HG03354 (cell line): Measurements from ENCODE around the gene FNBP1.
"Not testable (repeated sequence)": the region's sequence is repeated elsewhere in the genome, so short reads cannot be mapped to it uniquely, and the experiment has no call there.

ENCODE experiments used
- ATAC-seq: cut with Tn5 transposase; IDR thresholded peaks from one replicate; pipeline ENCODE4 v1.9.1; 2021; ENCODE audit warnings: mild to moderate bottlenecking; ENCODE audit not compliant: unreplicated experiment, poor library complexity, severe bottlenecking

FNBP1 gene

DNA sequence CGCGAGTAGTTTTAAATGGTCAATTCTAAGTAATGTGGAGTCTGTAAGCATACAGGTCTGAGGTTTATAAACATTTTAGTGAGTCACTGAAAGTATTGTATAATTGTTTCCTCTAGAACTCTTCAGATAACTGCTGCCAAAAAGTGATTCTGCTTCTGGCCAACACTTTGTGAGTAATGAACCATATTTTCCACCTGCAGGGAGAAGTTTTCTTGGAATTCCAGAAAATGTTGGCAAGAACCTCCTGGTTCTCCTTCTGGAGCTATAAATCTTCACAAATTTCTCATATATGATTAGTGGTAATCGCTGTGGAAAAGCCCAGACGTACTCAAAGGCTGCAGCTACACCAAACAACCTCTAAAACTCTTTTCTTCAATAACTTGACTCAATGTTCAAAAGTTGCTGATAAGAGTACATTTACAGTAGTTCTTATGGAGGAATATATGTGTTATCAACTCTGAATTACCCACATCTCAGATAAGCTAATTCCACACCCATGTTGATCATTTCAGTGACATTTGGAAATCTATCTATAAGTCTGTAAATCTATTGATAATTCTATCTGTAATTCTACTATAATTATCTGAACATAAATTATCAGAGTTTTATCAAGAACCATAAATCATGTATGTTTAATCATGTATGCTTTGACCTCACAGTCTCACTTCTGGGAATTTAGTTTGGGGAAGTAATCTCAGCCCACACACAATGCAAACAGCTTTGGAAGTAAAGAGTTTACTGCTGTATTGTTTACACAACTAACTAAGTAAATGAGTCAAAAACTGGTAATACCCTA is 74.1 kb downstream of the FNBP1 start:
- no peak for ATAC-seq

GRCh38 chr9:129964901-129965734 is 77.9 kb downstream of the FNBP1 start:
- no peak for ATAC-seq

GRCh38 chr9:129962889-129963703 is 79.9 kb downstream of the FNBP1 start:
- peak; percentile 85 for ATAC-seq

GRCh38 chr9:129962451-129962864 is 80.5 kb downstream of the FNBP1 start:
- no peak for ATAC-seq

DNA sequence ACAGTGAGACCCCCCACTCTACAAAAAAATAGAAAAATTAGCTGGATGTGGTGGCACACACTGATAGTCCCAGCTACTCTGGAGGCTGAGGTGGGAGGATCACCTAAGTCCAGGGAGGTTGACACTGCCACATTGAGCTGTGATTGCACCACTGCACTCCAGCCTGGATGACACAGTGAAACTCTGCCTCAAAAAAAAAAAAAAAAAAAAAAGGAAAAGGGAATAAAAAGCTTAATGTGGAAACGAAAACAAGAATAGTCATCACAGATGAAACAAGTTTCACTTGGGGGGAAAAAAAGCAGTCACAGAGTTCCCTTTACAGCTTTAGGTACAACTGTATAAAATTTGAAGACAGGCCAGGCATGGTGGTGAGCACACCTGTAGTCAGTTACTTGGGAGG is 84.2 kb downstream of the FNBP1 start:
- no peak for ATAC-seq

GRCh38 chr9:129954868-129955550 is 88.0 kb downstream of the FNBP1 start:
- no peak for ATAC-seq

DNA sequence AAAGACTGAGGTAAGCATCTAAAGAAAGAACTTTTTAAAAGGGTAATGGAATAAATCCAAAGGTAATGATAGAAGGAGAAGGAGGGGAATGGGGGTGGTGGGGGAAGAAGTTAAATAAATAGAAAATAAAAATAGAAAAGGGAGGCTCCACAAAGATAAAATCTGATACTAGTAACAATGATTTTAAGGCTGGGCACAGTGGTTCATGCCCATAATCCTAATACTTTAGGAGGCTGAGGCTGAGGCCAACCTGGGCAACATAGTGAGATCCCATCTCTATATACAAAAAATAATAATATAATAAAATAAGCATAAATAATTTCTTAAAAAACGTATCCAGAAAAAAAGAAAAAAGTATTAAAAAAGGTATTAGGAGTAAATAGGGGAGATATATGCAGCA is 89.3 kb downstream of the FNBP1 start:
- ATAC-seq, result no peak

GRCh38 chr9:129952337-129952736 is 90.7 kb downstream of the FNBP1 start:
- ATAC-seq, result no peak

- ATAC-seq, result no peak
Measured at GRCh38 chr9:129949821-129950220, 93.2 kb downstream of the FNBP1 start.

DNA sequence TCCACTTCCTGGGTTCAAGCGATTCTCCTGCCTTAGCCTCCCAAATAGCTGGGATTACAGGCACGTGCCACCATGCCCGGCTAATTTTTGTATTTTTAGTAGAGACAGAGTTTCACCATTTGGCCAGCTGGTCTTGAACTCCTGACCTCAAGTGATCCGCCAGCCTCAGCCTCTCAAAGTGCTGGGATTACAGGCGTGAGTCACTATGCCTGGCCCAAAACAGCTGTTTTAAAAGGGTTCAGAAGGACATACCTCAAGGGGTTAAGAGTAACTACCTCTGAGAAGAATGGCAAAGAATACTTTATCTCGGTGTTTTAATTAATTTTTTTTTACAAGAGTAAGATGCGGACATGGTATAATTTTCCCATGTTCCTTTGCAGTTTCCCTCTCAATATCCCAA is 94.4 kb downstream of the FNBP1 start:
- not testable (repeated sequence) for ATAC-seq

DNA sequence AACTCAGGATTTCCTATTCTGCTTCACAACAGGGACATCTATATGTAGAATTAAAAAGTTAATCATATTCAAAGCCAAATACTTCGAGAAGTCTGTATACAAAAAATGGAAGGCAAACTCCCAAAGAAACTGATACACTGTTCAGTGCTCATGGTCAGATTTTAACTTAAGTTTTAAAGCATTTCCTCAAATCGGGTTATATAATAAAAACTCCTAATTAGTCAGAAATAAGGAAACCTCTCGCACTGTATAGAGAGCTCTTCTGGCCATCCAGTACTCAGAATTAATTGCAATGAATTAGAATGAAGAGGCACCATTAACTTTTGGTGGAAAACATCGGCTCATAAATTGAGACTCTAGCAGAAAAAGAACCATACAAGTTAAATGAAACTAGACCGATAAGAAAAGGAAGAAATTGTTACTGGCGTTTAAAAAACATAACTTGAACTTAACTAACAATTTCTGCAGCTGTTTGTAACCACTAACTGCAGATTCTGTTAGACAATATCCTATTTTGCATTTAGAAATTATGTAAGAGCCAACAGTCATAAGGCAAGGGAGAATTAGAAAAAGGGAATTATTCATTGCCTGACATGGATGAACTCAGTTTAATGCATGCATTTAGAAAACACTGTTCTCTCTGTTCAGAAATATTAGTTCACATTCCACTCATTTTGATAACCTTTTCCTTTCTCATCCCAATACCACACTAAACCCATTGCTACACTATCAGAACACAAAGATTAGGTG is 96.6 kb downstream of the FNBP1 start:
- ATAC-seq, result no peak

GRCh38 chr9:129945314-129945713 is 97.7 kb downstream of the FNBP1 start:
- ATAC-seq, result no peak

DNA sequence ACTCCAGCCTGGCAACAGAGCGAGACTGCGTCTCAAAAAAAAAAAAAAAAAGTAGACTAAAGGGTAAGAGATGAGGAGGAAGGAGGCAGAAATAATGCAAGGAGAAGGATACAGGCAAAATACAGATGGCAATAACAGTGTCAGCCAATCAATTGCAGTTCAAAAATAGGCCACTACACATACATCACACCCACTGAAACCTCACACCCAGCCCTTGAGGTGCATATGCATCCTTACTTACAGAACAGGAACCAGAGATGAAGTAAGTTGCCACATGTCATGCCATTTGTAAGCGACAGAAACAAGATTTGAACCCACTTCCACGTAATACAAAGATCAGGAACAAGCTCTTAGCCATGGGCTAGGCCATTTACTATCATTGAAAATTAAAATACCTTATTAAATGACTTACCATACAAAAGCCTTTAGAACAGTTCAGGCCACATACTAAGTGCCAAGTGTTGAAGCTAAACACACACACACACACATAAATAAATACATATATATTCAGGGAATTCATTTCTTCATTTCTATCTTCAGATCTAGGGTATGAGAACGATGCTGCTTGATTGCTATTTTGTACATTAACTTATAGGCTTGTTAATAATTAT is 98.4 kb downstream of the FNBP1 start:
- no peak for ATAC-seq

DNA sequence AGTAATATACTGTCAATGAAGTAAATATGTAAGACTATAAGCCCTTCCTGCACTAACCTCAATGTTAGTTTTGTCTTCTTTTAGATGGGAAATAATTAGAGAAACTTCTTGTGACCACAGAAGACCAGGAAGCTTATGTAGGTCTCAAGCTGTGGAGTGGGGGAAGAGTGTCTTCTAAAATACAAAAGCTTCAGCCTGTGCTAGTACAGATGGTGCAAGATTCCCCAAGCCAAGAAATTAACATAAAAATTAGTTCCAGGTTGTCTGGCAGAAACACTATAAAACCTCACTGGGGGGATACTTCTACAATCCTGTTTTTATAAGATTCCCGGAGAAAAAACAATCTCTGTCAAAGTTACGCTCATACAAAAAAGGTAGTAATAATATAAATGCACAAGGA is 103.6 kb downstream of the FNBP1 start:
- ATAC-seq, result no peak

- ATAC-seq, result no peak
Measured at GRCh38 chr9:129938291-129938979, 104.6 kb downstream of the FNBP1 start.

GRCh38 chr9:129937879-129938278 is 105.1 kb downstream of the FNBP1 start:
- not testable (repeated sequence) for ATAC-seq

GRCh38 chr9:129936222-129936621 is 106.8 kb downstream of the FNBP1 start:
- no peak for ATAC-seq

- ATAC-seq, result no peak
Measured at GRCh38 chr9:129934780-129935179, 108.2 kb downstream of the FNBP1 start.
